ENCODE data around the gene C1orf35. TPM values are rescaled to one million over a fixed set of nuclear protein-coding genes. Genes with fewer than 3 reads are reported as not detected.

Gene C1orf35
- total and polyA plus RNA-seq, 9 of the 15 experiments (the other 6 are each of a cell fraction or from before 2014, with no cell fraction given): 3.2 to 48.7 (median 12.5) TPM

DNA sequence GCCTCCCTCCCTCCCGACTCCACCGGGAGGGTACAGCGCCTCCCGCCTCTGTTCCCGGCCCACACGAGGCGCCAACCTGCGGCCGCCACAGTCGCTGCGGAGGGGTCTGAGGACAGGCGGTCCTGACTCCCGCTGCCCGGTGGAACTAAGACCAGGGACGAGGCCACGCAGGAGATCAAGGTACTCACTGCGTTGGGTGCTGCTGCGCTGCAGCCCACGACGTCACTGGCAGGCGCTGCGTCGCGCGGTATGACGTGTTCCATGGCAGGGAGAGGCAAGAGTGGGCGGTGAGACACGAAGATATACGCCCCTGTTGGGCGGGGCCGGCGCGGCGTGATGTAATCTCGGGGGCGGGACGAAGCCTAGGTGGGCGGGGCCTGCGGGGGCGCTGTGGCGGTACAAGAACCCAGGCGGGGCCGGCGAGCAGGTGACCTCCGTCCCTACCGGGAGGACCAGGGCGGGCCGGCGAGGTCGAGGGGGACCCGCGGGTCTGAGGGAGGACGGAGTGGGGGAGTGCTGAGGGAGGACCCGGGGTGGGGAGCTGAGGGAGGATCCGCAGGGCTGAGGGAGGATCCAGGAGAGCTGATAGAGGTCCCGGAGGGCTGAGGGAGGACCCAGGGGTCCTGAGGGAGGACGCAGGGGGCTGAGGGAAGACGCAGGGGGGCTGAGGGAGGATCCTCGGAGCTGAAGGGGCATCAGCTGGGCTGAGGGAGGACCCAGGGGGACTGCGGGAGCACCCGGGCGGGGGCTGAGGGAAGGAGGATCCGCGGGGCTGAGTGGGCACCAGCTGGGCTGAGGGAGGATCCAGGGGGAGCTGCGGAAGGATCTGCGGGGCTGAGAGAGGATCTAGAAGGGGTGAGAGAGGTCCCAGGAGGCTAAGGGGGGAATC, 6.2 kb upstream of the C1orf35 start, which contains the start of gene MRPL55 (continued):
- peak; percentile 66 to 81; a peak in 2 of 4 replicates for TF ChIP-seq SIN3A (IDR thresholded peaks at IDR 0.05; ENCODE audit: borderline replicate concordance in 2 of 2, control insufficient read depth in 1 of 2, low read depth in 2 of 2, low read length in 2 of 2)
- TF ChIP-seq PTTG1 (tag; IDR thresholded peaks at IDR 0.05; ENCODE audit: low read depth): no peak
- peak; percentile 84 for TF ChIP-seq PML (IDR thresholded peaks at IDR 0.05; ENCODE audit: low read length)
- no peak for TF ChIP-seq NFE2L1 (tag; IDR thresholded peaks at IDR 0.05; ENCODE audit: borderline replicate concordance, low read depth)
- TF ChIP-seq HDGF (IDR thresholded peaks at IDR 0.05): no peak
- TF ChIP-seq, protein P1, sequence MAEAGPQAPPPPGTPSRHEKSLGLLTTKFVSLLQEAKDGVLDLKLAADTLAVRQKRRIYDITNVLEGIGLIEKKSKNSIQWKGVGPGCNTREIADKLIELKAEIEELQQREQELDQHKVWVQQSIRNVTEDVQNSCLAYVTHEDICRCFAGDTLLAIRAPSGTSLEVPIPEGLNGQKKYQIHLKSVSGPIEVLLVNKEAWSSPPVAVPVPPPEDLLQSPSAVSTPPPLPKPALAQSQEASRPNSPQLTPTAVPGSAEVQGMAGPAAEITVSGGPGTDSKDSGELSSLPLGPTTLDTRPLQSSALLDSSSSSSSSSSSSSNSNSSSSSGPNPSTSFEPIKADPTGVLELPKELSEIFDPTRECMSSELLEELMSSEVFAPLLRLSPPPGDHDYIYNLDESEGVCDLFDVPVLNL (CRISPR knock-in tag; IDR thresholded peaks at IDR 0.05; ENCODE audit: low read depth): peak; percentile 72; the same call in 1 of the 2 replicates
- TF ChIP-seq TBL1XR1 (IDR thresholded peaks at IDR 0.05; ENCODE audit: low read length in 2 of 2): peak in 1 of 2 experiments; percentile 99
- TF ChIP-seq, protein P2, sequence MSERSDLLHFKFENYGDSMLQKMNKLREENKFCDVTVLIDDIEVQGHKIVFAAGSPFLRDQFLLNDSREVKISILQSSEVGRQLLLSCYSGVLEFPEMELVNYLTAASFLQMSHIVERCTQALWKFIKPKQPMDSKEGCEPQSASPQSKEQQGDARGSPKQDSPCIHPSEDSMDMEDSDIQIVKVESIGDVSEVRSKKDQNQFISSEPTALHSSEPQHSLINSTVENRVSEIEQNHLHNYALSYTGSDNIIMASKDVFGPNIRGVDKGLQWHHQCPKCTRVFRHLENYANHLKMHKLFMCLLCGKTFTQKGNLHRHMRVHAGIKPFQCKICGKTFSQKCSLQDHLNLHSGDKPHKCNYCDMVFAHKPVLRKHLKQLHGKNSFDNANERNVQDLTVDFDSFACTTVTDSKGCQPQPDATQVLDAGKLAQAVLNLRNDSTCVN (CRISPR knock-in tag; IDR thresholded peaks at IDR 0.05): 0 out of 2 replicates have a peak, but pooled peaks have one; percentile 34
- TF ChIP-seq ZNF354B (CRISPR knock-in tag; IDR thresholded peaks at IDR 0.05): no peak
- no peak for TF ChIP-seq ZBTB8A (IDR thresholded peaks at IDR 0.05; ENCODE audit: partially characterized antibody)
- TF ChIP-seq ZEB2 (IDR thresholded peaks at IDR 0.05): 0 out of 2 replicates have a peak, but pooled peaks have one; percentile 17
- TF ChIP-seq MTA2 (IDR thresholded peaks at IDR 0.05; ENCODE audit: low read depth): peak; percentile 20; the same call in 1 of the 2 replicates
- 0 out of 2 replicates have a peak, but pooled peaks have one; percentile 45 for TF ChIP-seq PHF21A (IDR thresholded peaks at IDR 0.05; ENCODE audit: borderline replicate concordance, low read depth)
- TF ChIP-seq, protein P3, sequence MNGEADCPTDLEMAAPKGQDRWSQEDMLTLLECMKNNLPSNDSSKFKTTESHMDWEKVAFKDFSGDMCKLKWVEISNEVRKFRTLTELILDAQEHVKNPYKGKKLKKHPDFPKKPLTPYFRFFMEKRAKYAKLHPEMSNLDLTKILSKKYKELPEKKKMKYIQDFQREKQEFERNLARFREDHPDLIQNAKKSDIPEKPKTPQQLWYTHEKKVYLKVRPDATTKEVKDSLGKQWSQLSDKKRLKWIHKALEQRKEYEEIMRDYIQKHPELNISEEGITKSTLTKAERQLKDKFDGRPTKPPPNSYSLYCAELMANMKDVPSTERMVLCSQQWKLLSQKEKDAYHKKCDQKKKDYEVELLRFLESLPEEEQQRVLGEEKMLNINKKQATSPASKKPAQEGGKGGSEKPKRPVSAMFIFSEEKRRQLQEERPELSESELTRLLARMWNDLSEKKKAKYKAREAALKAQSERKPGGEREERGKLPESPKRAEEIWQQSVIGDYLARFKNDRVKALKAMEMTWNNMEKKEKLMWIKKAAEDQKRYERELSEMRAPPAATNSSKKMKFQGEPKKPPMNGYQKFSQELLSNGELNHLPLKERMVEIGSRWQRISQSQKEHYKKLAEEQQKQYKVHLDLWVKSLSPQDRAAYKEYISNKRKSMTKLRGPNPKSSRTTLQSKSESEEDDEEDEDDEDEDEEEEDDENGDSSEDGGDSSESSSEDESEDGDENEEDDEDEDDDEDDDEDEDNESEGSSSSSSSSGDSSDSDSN (IDR thresholded peaks at IDR 0.05; ENCODE audit: borderline replicate concordance in 1 of 2, low read depth in 2 of 2, low read length in 2 of 2): 0 out of 4 replicates have a peak, but pooled peaks of 1 of the 2 experiments have one; percentile 52
- TF ChIP-seq ARID1B (IDR thresholded peaks at IDR 0.05): no peak; the same call in 1 of the 2 replicates
- TF ChIP-seq KHSRP (IDR thresholded peaks at IDR 0.05): peak; percentile 99
- TF ChIP-seq, protein P4, sequence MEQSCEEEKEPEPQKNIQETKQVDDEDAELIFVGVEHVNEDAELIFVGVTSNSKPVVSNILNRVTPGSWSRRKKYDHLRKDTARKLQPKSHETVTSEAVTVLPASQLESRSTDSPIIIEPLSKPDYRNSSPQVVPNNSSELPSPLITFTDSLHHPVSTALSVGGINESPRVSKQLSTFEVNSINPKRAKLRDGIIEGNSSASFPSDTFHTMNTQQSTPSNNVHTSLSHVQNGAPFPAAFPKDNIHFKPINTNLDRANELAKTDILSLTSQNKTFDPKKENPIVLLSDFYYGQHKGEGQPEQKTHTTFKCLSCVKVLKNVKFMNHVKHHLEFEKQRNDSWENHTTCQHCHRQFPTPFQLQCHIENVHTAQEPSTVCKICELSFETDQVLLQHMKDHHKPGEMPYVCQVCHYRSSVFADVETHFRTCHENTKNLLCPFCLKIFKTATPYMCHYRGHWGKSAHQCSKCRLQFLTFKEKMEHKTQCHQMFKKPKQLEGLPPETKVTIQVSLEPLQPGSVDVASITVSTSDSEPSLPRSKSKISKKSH (CRISPR knock-in tag; IDR thresholded peaks at IDR 0.05): no peak
- TF ChIP-seq ZSCAN29 (IDR thresholded peaks at IDR 0.05): 0 out of 2 replicates have a peak, but pooled peaks have one; percentile 48
- no peak for TF ChIP-seq GABPA (tag; conservative IDR thresholded peaks at IDR 0.05; ENCODE audit: low read depth)
- TF ChIP-seq EP400 (IDR thresholded peaks at IDR 0.05): peak; percentile 89
- TF ChIP-seq ZFP1 (CRISPR knock-in tag; IDR thresholded peaks at IDR 0.05): no peak
